ENCODE measurements around the gene CDK3. TPM values are rescaled to one million over a fixed set of nuclear protein-coding genes. Genes with fewer than 3 reads are reported as not detected.
"Not testable (repeated sequence)": the region's sequence is repeated elsewhere in the genome, so short reads cannot be mapped to it uniquely, and the experiment has no call there.

Gene CDK3
- 7.6 TPM for total RNA-seq

DNA sequence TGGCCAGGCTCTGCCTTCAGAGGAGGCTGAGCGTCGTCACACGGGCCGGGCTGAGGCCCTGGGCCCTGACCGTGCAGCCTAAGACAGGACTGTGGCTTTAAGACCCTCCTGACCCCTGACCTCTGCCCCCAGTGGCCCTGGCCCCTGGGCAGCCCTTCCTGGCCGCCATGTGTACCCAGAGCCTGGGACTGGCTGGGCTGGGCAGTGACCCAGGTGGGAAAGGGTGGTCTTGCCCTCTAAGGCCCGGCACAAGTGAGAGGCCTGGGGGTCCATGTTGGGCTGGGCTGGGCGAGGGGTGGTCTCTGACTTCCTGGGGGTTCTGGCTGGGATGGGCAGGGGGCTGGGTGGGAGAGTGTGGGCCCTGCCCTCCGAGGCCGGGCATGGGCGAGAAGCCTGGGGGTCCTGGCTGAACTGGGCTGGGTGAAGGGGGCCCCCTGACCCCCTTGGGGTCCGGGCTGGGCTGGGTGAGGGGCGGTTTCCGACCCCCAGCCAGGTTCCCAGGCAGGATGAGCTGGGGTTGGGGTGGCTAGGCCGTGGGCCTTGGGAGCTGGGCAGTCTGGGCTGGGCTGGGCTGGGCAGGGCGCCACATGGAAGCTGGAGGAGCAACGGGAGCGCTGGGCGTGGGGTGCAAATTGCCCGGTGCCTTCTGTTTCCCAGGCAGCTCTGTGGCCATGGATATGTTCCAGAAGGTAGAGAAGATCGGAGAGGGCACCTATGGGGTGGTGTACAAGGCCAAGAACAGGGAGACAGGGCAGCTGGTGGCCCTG, at the start of gene CDK3:
Gene CDK3, plus strand, starts transcription at position 101 of the 767 bp plus-strand sequence. Its CDS starts 571 bp downstream, at position 672.
- DNase-seq, result no peak

DNA sequence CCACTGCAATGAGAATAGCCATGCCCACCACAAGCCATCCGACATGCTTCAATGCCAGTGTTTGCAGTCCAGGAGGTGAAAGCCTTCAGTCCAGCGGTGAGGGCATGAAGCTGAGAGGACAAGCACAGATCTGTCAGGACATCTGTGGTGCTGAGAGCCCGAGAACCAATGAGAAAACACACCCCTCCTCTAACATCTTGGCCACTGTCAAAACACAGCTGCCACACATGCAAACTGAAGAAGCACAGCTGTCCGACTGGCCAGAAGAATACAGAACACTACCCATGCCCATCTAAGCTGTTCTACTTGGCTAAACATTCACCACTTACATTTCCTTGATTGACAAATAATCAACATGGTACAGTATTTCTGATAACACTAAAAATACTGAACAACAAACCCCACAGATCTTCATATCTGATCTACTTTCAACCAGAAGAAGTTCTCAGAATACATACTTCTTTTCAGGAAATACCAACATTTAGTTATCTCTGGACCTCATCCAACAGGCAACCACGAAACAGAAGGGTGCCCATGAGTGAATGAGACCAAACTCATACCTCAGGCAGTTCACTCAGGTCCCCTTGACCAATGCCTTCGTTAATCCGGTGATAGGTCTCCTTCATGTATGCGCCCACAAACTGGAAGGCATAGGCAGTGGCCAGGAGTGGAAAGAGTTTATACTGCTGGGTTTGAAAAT, 49.6 kb upstream of the CDK3 start:
- DNase-seq, result no peak

DNA sequence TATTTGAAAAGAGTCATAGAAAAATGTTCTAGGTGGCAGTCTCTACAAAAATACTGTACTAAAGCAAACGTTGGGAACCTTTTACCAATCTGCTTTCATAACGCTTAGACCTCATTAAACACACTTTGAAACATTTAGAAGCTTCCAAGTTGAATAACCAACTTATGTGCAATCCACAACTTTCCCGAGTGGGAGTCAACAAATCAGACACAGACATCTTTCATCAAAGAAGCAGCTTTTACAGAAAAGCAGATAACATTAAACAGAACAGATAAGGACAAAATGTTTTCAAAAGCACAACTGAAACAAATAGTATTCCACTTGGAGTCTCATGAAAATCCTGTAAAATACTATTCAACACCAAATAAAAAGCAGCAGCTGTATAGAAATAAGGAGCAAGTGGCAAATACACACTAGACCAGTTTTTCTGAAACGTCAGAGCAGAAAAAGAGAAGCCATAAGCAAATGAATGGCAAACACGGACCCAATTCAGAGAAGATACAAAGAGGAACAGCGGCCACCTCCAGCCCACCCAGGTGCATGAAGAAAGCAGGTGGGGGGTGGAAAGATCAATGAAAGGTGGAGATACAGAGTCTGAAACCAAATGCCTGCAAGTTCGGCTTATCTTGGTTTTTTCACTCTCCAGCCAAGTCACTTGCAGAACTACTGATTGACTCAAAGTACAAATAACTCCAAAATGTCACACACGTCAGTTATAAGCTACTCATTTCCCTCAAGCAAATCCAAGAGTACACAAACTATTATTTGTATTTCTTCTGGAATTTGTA, 41.4 kb upstream of the CDK3 start:
- no peak for DNase-seq

DNA sequence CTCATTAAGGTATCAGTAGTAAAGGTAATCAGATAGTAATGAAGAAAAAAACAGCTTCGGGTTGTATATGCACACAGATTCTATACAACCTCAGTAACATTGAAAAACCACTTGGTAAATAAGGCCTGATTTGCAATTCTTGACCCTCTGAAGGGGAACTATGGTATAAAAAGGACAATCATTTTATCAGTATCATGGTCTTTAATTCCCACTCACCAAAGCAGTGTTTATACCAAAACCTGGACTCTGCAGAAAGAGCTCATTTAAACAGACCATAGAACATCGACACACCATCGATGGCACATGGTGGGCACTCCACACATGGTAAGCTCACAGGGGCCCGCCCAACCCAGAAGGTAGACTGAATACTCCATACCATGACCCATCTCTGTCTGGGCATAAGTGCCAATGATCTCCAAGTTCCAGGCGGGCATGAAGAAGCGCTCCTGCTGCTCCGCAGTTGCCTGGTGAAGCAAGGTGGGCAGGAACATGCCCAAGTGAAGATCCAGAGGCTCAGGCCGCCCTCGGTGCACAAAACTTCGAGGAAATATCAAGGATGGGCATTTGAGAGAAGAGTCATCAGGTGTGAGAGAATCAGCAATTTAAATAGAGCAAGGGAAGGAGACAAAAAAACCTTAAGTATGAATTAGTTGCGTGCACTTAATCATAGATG, 40.7 kb upstream of the CDK3 start:
- DNase-seq, result no peak

DNA sequence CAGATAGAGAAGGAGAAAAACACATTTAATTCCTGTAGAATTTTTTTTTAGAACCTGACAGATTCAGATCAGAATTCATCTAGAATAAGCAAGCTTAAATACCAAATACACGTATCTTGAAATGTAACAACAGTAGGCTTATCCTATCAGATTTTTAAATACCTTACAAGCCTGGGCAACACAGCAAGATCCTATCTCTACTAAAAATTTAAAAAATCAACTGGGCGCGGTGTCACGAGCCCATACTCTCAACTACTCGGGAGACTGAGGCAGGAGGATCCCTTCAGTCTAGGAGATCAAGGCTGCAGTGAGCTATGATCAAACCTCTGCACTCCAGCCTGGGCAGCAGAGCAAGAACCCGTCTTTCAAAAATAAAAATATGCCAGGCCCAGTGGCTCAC, 35.2 kb upstream of the CDK3 start:
- DNase-seq, result no peak

DNA sequence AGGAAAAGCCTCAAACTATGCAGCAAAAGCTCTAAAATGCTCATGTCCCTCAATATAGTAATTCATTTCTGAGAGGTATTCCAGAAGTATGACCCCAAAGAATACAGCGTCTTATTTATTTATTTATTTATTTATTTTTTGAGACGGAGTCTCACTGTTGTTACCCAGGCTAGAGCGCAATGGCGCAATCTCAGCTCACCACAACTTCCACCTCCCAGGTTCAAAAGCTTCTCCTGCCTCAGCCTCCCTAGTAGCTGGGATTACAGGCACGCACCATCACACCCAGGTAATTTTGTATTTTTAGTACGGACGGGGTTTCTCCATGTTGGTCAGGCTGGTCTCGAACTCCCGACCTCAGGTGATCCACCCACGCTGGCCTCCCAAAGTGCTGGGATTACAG, 31.6 kb upstream of the CDK3 start:
- DNase-seq, result not testable (repeated sequence)

DNA sequence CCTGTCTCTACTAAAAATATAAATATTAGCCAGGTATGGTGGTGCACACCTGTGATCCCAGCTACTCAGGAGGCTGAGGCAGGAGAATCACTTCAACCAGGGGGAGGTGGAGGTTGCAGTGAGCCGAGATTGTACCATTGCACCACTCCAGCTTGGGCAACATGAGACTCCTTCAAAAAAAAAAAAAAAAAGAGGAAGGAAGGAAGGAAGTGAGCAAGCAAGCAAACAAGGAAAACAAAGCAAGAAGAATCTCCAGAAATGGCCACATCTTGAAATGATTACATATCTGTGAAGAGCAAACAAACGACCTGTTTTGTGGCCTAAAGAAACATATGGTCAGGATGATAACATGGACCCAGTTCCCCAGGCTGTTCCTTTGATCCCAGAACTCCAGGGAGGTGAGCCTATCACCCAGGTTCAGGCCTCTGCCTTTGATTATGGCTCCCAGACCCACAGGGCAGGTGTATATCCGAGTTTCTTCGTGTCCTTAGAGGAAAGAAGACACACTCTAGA, 30.6 kb upstream of the CDK3 start:
- no peak for DNase-seq

DNA sequence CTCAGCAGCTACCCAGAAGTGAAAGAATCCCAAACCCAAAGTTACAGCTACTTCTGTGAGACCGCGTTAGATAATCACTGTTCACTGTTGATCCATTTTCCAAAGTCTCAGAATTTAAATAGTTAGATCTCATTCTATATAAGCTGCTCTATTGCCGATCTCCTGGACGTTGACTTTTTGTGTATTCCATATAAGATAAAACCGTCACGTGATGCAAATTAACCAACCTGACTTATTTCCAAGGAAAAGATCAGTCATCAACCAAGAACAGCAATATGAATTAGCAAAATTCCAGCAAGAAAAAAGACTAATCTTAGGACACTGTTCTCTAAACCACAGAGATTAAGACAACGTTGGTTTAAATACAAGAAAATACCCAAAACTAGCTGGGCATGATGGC, 30.0 kb upstream of the CDK3 start:
- DNase-seq, result no peak

DNA sequence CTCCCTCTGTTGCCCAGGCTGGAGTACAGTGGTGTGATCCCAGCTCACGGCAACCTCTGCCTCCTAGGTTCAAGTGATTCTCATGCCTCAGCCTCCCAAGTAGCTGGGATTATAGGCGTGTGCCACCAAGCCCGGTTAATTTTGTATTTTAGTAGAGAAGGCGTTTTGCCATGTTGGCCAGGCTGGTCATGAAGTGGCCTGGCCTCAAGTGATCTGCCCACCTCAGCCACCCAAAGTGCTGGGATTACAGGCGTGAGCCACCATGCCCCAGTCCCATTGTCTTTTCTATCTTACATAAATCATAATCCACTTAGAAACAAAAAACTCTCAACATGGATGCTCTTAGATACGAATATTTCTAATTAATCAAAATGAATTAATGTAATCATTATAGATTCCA, 25.5 kb upstream of the CDK3 start:
- DNase-seq, result not testable (repeated sequence)

DNA sequence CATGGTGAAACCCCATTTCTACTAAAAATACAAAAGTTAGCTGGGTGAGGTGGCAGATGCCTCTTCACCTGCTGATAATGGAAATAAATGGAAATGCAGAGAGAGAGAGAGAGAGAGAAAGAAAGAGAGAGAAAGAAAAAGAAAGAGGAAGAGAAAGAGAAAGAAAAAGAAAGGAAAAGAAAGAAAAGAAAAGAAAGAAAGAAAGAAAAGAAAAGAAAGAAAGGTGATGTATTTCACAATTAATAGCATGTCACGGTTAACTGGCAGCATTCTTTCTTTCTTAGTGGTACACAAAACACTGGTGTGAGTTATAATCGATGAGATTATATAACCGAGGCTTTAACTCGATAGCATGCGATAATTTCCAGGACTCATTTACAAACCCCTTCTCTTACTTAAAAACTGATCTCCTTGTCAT, 24.9 kb upstream of the CDK3 start:
- no peak for DNase-seq

DNA sequence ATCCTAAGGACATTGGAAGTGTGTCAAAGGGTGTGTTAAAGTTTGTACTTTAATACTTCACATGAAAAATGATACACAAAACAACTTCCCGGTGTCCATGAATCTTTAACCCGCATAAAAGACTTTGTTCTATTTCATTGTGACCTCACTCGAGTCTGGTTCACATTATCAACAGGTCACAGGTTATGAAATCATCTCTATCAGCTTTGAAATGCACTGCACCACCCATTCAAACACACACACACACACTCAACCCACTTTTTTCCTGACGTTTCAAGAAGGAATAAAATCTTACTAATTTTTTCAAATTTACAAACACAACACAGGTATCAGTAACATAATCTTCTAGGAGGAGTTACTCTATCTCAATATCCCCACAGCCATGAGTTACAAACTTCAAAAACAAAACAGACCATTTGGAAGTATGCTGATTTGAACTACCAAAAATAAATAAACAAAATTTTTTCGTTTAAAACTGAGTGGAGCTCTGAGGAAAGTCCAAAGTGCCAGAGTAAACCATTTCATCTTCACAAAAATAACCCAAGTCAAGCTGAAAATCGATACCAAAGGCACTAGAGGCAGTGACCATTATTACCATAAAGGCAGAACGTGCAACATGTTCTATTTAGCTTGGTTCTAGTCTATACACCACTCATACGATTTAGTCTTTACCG, 24.3 kb upstream of the CDK3 start:
- DNase-seq, result no peak

DNA sequence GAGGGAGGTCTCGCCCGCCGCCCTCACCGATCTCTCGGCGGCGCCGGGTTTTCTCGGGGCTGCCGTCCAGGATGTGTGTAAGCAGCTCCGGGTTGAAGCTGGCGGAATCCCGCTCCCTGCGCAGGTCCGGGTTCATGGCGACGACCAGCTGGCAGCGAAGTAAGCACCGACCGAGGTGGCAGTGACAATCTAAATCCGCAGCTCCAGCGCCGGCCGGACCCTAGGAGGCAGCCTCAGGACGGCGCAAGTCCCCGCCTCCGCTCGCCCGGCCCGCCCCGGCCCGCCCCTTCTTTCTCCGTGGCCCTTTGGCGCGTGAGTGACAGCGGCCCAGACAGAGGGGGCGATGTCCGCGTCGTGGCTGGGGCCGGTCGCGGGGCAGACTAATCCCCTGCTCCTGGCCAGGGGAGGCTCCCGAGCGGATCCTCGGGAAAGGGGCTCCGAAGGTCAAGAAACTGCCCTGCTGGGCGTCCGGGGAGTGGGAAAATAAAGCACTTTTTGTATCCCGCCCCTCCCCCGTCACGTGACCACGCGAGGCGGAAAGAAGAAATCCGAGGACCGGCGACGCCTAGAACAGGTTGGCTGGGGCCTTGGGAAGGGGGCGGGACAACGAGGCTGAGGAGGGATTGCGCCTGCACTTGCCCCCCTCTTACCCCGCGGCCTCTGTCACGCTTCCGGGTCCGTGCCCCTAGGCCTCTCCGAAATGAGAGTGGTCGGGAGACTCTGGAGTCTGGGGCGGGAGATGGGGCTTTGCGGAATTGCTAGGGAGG, 21.5 kb upstream of the CDK3 start, which contains the start of the genes ACOX1 and TEN1:
Gene ACOX1, minus strand, starts transcription at position 229 of the 767 bp plus-strand sequence. Its CDS starts 93 bp downstream, at position 136.
Gene TEN1, plus strand, starts transcription at position 303 of the 767 bp plus-strand sequence. CDS start 6,953 bp downstream, outside the sequence.
- peak; percentile 97 for DNase-seq

DNA sequence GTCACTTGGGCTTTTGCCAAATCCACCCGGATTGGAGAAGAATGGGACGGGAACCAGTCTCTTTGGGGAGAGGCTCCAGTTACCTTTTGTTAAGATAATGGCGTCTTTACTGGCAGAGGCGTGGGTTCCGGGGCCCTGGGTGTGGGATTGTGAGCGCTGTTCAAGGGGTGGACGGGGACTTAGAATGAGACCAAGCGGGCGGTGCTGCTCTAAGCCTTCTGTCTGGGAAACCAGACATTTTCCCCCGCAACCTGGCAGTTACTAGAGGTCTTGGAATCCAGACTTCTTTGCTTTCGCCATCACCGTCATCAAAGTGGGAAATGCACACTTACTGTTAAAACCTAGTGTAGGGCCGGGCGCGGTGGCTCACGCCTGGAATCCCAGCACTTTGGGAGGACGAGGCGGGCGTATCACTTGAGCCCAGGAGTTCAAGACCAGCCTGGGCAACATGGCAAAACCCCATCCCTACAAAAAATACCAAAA, 20.9 kb upstream of the CDK3 start:
- no peak for DNase-seq

DNA sequence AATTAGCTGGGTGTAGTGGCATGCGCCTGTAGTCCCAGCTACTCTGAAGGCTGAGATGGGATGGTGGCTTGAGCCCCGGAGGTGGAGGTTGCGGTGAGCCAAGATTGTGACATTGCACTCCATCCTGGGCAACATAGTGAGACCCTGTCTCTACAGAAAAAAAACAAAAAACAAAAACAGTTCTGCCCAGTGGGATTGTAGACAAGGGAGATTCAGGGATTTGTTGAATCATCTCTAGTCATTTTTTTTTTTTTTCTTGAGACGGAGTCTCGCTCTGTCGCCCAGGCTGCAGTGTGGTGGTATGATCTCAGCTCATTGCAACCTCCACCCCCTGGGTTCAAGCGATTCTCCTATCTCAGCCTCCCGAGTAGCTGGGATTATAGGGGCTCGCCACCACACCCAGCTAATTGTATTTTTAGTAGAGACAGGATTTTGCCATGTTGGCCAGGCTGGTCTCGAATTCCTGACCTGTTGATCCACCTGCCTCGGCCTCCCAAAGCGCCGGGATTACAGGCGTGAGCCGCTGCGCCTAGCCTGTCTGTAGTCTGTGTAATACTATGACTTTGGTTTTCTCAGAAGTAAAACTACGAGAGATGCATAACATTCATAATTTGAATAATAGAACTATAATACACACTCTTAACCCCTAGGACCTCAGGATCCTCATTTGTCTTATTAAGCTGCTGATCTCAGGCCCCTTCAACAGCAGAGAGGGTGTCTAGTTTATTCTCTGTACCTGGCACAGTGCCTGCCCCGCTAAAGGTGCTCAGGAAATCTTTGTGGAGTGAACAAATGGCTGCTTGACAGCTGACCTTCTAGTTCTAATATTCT, 20.3 kb upstream of the CDK3 start:
- DNase-seq, result no peak

DNA sequence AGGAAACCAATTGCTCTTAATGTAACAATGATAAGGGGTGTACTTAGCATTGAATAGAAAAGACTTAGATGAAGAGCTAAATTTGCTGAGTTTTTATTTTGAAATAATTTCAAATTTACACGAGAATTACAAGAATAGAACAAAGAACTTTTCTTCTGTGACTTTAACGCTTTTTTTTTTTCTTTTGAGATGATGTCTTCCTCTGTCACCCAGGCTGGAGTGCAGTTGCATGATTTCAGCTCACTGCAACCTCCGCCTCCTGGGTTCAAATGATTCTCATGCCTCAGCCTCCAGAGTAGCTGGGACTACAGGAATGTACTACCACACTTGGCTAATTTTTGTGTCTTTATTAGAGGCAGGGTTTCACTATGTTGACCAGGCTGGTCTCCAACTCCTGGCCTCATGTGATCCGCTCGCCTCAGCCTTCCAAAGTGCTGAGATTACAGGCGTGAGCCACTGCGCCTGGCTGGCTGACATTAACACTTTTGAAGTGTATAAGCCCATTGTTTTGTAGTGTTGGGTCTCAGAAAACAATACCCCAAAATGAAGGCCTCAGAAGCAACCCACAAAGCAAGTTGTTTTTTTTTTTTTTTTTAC, 19.5 kb upstream of the CDK3 start:
- DNase-seq, result no peak

DNA sequence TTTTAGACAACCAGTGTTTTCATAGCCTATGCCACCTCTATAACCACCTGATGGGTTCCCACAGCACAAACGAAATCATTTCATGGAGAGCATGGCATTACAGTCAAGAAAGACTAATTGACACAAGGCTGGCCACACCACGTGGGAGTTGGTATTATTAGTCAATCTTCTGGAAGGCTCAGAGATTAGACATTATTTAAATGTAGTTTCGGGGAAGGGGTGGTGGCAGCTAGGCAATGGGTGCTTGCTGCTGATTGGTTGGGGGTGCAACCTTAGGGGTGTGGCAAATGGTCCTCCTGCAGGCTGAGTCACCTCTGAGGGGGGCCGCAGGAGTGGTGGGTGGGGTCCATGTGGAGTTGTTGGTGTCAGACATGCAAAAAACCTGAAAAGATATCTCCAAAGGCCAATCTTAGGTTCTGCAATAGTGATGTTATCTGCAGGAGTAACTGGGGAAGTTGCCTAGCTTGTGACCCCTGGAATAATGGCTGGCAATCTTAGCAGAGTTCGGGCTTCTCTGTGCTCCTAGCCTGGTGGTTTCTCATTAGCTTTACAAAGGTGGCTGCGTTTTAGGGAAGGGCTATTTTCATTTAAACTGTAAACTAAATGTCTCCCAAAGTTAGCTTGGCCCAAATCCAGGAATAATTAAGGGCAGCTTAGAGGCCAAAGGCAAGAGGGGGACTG, 17.0 kb upstream of the CDK3 start:
- no peak for DNase-seq

DNA sequence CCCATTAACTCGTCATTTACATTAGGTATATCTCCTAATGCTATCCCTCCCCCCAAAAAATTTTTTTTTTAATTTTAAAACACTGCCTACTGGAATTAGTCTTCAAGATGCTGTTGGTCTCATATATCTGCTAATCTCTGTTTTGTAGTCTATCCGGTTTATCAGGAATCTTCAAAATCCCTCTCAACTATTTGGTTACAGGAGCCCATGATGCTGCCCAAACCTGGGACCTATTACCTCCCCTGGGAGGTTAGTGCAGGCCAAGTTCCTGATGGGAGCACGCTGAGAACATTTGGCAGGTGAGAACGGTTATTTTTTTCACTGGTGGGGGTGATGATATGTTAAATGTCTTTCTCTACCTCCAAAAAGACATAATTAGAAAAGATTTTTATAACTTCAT, 14.7 kb upstream of the CDK3 start:
- DNase-seq, result no peak

DNA sequence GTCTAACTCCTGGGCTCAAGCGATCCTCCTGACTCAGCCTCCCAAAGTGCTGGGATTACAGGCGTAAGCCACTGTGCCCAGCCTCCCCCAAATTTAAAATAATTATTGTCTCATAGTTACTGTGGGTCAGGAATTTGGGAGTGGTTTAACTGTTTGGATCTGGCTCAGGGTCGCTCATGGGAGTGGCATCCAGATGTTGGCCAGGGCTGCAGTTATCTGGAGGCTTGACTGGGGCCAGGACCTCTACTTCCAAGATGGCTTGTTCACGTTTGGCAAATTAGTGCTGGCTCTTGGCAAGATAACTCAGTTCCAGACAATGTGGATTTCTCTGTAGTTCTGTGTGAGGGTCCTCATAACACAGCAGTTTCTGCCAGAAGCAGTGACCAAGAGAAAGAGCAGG, 13.6 kb upstream of the CDK3 start:
- DNase-seq, result no peak

All from skin of body (tissue), 2 donors.